Right ventricle myocardium inferior (tissue), 1 donor: ENCODE measurements around the gene PROSER3. TPM values are rescaled to one million over a fixed set of nuclear protein-coding genes. Genes with fewer than 3 reads are reported as not detected.
"Not testable (repeated sequence)": the region's sequence is repeated elsewhere in the genome, so short reads cannot be mapped to it uniquely, and the experiment has no call there.

Source experiments
- ATAC-seq: fragments of 200-7000 bp; cut with Tn5 transposase; one replicate; pipeline ENCODE4 v1.9.1; 2020; ENCODE audit warnings: mild to moderate bottlenecking, moderate library complexity
- DNase-seq: peaks from one replicate; pipeline ENCODE4 v3.0.0; 2021; ENCODE audit errors: missing footprints
- intact Hi-C: fragments of 100-400 bp; cut with DNase I; formaldehyde crosslinking; loops from one replicate; pipeline ENCODE4 v1.11.0; 2022
- total RNA-seq: library from RNA; stranded (reverse); fragmentation: NEBNext Ultra II Directional; extraction: Animal tissue kit (Norgen Biotek cat#: 25700); gene quantifications from one replicate; pipeline ENCODE4 v1.2.1, GENCODE V29; 2021
- donor health status: DM: no; HTN: yes; CAD: no; lungs with severe emphysema.

The PROSER3 gene
- total RNA-seq, 1 donor from 2014 or later, result 5.1 TPM

GRCh38 chr19:35720163-35720524, 37.8 kb upstream of the PROSER3 start:
- DNase-seq (no peak), ATAC-seq (no peak)
- intact Hi-C loops, result no loop called here

GRCh38 chr19:35720648-35721047, 37.3 kb upstream of the PROSER3 start:
- ATAC-seq (no peak), DNase-seq (peak; percentile 14)
- intact Hi-C loops, result no loop called here

- ATAC-seq (no peak), DNase-seq (peak; percentile 66)
- intact Hi-C loops, result no loop called here
Observed at GRCh38 chr19:35721374-35721773, 36.6 kb upstream of the PROSER3 start.

- ATAC-seq (no peak), DNase-seq (peak; percentile 37)
- intact Hi-C loops, result no loop called here
Observed at GRCh38 chr19:35722461-35722860, 35.5 kb upstream of the PROSER3 start.

GRCh38 chr19:35722897-35723296, 35.1 kb upstream of the PROSER3 start:
- ATAC-seq, result no peak
- DNase-seq, result peak; percentile 17
- intact Hi-C loops, result no loop called here

GRCh38 chr19:35723671-35724070, 34.3 kb upstream of the PROSER3 start:
- intact Hi-C loops, result no loop called here
- DNase-seq, result no peak
- ATAC-seq, result no peak

GRCh38 chr19:35724132-35724531, 33.8 kb upstream of the PROSER3 start:
- DNase-seq, intact Hi-C loops, ATAC-seq: not testable (repeated sequence)

- DNase-seq, result peak; percentile 25
- intact Hi-C loops, result no loop called here
Observed at GRCh38 chr19:35724560-35724959, 33.4 kb upstream of the PROSER3 start.

GRCh38 chr19:35725216-35725861, 32.6 kb upstream of the PROSER3 start:
- ATAC-seq (no peak), DNase-seq (peak; percentile 59)
- intact Hi-C loops, result no loop called here

More at GRCh38 chr19:35724560-35724959, 33.4 kb upstream of the PROSER3 start:
- ATAC-seq, result no peak

- DNase-seq (peak; percentile 32), ATAC-seq (no peak)
- intact Hi-C loops, result no loop called here
Observed at GRCh38 chr19:35727053-35727955, 30.7 kb upstream of the PROSER3 start.

GRCh38 chr19:35727956-35728706, 29.8 kb upstream of the PROSER3 start:
- DNase-seq, result peak; percentile 18
- ATAC-seq, result no peak
- intact Hi-C loops, result no loop called here

- intact Hi-C loops, result no loop called here
- peak; percentile 50 for DNase-seq
- ATAC-seq, result no peak
Observed at GRCh38 chr19:35729021-35729420, 29.0 kb upstream of the PROSER3 start.

GRCh38 chr19:35729763-35730162, 28.2 kb upstream of the PROSER3 start:
- DNase-seq, result peak; percentile 53
- intact Hi-C loops, result no loop called here
- ATAC-seq, result no peak

- ATAC-seq (no peak), DNase-seq (peak; percentile 39)
- intact Hi-C loops, result no loop called here
Observed at GRCh38 chr19:35730326-35730725, 27.6 kb upstream of the PROSER3 start.

GRCh38 chr19:35731353-35731752, 26.6 kb upstream of the PROSER3 start:
- peak; percentile 32 for DNase-seq
- ATAC-seq, result no peak
- intact Hi-C loops, result no loop called here

- intact Hi-C loops, result no loop called here
- DNase-seq (peak; percentile 31), ATAC-seq (no peak)
Observed at GRCh38 chr19:35731779-35732405, 26.1 kb upstream of the PROSER3 start.

GRCh38 chr19:35732540-35733179, 25.3 kb upstream of the PROSER3 start:
- ATAC-seq (no peak), DNase-seq (no peak)
- intact Hi-C loops, result no loop called here
